ENCODE data around the gene LRP3.

The LRP3 gene

DNA sequence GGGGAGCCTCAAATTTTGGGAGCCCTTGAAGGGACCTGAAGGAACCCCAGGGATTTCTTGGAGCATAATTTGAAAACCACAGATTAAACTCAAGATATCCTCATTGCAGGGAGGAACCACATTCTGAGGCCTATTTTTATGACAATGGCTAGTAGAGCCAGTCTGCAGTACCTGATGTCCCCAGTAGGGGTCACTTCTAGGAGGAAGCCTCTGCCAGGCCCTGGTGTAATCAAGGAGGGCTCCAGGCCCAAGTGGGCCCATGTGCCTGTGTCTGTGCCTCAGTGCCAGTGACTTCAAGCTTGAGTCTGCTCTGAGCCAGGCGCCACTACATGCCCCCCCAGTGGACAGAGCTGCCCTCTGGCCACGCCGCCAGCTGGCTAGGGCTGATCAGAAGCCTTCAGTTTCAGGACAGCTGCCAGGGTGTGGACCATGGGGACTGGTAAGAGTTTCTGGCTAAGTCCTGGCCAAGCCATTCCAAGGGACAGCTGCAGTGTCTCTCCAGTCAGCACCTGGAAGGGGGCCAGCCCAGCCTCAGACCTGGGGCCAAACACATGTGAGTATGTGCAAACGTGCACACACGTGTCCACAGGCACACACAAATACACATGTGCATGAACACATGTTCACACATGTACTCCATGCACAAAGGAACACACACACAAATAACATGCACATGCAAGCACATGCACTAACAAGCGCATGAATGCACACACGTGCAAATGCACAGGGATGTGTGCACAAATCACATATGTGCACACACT is 52.0 kb downstream of the LRP3 start:
- TF ChIP-seq, protein P1, sequence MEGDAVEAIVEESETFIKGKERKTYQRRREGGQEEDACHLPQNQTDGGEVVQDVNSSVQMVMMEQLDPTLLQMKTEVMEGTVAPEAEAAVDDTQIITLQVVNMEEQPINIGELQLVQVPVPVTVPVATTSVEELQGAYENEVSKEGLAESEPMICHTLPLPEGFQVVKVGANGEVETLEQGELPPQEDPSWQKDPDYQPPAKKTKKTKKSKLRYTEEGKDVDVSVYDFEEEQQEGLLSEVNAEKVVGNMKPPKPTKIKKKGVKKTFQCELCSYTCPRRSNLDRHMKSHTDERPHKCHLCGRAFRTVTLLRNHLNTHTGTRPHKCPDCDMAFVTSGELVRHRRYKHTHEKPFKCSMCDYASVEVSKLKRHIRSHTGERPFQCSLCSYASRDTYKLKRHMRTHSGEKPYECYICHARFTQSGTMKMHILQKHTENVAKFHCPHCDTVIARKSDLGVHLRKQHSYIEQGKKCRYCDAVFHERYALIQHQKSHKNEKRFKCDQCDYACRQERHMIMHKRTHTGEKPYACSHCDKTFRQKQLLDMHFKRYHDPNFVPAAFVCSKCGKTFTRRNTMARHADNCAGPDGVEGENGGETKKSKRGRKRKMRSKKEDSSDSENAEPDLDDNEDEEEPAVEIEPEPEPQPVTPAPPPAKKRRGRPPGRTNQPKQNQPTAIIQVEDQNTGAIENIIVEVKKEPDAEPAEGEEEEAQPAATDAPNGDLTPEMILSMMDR (conservative IDR thresholded peaks at IDR 0.05; ENCODE audit: low read depth, low read length): peak; percentile 79
- Histone ChIP-seq H3K4me2 (no peak overlapping the region), H3K27ac (no peak overlapping the region), H3K4me1 (ENCODE audit: low read depth, poor library complexity, severe bottlenecking) (no peaks in the 10 kb centered on the region), H3K79me2 (ENCODE audit: insufficient read depth, low read depth) (no peaks in the 10 kb centered on the region), H3K36me3 (ENCODE audit: insufficient read depth) (no peaks in the 10 kb centered on the region), H4K20me1 (ENCODE audit: insufficient read depth) (no peaks in the 10 kb centered on the region), H2AFZ (ENCODE audit: low read depth) (no peak overlapping the region), H3K9ac (no peak overlapping the region), H3K27me3 (ENCODE audit: insufficient read depth, low read depth) (no peaks in the 10 kb centered on the region), H3K4me3 (IDR thresholded peaks at IDR 0.05; ENCODE audit: insufficient read depth, low read depth, low read length) (no peak overlapping the region)

DNA sequence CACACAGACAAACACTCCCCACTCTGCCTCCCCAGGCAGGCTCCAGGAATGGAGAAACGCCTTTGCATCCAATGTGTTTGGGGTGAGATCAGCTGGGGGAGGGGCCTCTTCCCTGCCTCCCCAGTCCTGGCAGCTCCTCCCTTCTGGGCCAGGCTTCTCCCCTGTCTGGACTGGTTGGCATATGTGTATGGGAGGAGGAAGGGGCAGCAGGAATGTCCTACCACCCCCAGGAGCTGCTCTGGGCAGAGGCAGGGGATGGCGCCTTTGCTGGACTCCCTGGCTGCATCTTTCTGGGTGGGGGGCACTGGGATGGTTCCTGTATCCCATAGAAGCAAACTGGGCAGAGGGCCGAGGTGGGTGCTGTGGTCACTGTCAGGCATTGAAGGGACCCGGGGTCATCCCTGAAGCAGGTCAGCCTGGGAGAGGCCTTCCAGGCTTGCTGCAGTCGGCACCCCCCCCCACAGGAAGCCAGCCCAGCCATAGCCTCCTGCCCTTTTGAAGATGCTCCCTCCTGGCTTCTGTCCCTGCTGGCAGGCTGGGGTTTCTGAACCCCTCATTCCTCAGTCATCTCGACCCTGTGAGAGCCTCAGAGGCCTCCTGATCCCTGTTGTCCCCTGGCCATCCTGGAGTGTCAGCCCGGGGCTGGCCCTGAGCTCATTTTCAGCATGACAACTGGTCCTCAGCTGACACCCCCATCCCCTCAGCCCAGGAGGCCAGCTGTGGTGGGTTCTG is 52.7 kb downstream of the LRP3 start:
- Histone ChIP-seq H4K20me1 (ENCODE audit: insufficient read depth) (no peaks in the 10 kb centered on the region), H3K79me2 (ENCODE audit: insufficient read depth, low read depth) (no peaks in the 10 kb centered on the region), H3K4me3 (IDR thresholded peaks at IDR 0.05; ENCODE audit: insufficient read depth, low read depth, low read length) (no peak overlapping the region), H3K4me2 (no peak overlapping the region), H3K27ac (no peak overlapping the region), H3K36me3 (ENCODE audit: insufficient read depth) (no peaks in the 10 kb centered on the region), H3K4me1 (ENCODE audit: low read depth, poor library complexity, severe bottlenecking) (no peaks in the 10 kb centered on the region), H3K9ac (no peak overlapping the region), H2AFZ (ENCODE audit: low read depth) (no peak overlapping the region), H3K27me3 (ENCODE audit: insufficient read depth, low read depth) (no peaks in the 10 kb centered on the region)
- TF ChIP-seq, protein P1 (conservative IDR thresholded peaks at IDR 0.05; ENCODE audit: low read depth, low read length): no peak

DNA sequence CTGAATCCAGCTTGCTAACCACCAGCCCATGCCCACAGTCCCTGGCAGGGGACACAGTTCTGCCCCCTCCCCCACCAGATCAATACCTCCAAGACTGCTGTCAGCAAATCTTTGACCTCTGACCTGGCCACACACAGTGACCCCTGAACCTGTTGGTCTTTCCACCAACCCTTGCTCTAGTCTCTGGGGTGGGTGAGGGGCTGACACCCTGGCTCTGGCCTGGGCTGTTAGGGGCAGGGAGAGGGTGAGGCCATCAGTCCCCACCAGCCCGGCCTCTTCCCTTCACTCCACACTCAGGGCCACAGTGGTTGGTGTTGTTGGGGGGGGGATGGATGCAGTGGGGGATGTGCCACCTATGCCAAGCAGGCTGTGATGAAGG is 53.3 kb downstream of the LRP3 start:
- H3K27me3 ChIP-seq (ENCODE audit: insufficient read depth, low read depth): no peaks in the 10 kb centered on the region
- no peaks in the 10 kb centered on the region for H4K20me1 ChIP-seq (ENCODE audit: insufficient read depth)
- H3K4me3 ChIP-seq (IDR thresholded peaks at IDR 0.05; ENCODE audit: insufficient read depth, low read depth, low read length): no peak overlapping the region
- TF ChIP-seq, protein P1 (conservative IDR thresholded peaks at IDR 0.05; ENCODE audit: low read depth, low read length): no peak
- H3K79me2 ChIP-seq (ENCODE audit: insufficient read depth, low read depth): no peaks in the 10 kb centered on the region
- no peak overlapping the region for H2AFZ ChIP-seq (ENCODE audit: low read depth)
- no peak overlapping the region for H3K9ac ChIP-seq
- H3K4me2 ChIP-seq: no peak overlapping the region
- H3K4me1 ChIP-seq (ENCODE audit: low read depth, poor library complexity, severe bottlenecking): no peaks in the 10 kb centered on the region
- H3K36me3 ChIP-seq (ENCODE audit: insufficient read depth): no peaks in the 10 kb centered on the region
- H3K27ac ChIP-seq: no peak overlapping the region

DNA sequence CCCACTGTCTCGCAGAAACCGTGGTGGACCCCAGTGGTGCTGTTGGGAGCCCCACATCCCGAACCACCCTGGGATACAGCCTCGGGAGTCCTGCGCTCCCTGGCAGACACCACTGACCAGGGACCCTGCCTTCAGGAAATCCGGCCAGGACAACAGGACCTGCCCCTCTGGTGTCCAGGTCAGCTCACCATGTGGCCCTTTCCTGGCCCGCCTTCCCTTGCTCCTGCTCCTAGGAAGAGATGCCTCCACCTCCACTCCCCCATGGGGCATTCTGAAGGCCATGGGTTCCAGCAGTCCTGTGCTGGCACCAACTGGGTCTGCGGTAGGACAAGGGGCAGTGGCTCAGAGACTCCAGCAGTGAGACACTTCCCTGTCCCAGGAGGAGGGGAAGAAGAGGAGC is 54.0 kb downstream of the LRP3 start:
- no peak overlapping the region for H3K4me3 ChIP-seq (IDR thresholded peaks at IDR 0.05; ENCODE audit: insufficient read depth, low read depth, low read length)
- no peak overlapping the region for H2AFZ ChIP-seq (ENCODE audit: low read depth)
- no peak overlapping the region for H3K27ac ChIP-seq
- H3K4me1 ChIP-seq (ENCODE audit: low read depth, poor library complexity, severe bottlenecking): no peaks in the 10 kb centered on the region
- no peaks in the 10 kb centered on the region for H3K27me3 ChIP-seq (ENCODE audit: insufficient read depth, low read depth)
- no peaks in the 10 kb centered on the region for H3K36me3 ChIP-seq (ENCODE audit: insufficient read depth)
- H3K4me2 ChIP-seq: no peak overlapping the region
- H3K9ac ChIP-seq: no peak overlapping the region
- no peaks in the 10 kb centered on the region for H4K20me1 ChIP-seq (ENCODE audit: insufficient read depth)
- H3K79me2 ChIP-seq (ENCODE audit: insufficient read depth, low read depth): no peaks in the 10 kb centered on the region
- TF ChIP-seq, protein P1 (conservative IDR thresholded peaks at IDR 0.05; ENCODE audit: low read depth, low read length): no peak
